Glutamatergic neuron (in vitro differentiated cells): ENCODE results near the gene PAQR9. TPM values are rescaled to one million over a fixed set of nuclear protein-coding genes. Genes with fewer than 3 reads are reported as not detected.

Experiments
- DNase-seq: peaks from one replicate; pipeline ENCODE4 v3.0.0; 2022
- H3K27ac Mint-ChIP-seq: one replicate; pipeline ENCODE4 v1.8.0; 2020; ENCODE audit warnings: mild to moderate bottlenecking, mixed read lengths, inconsistent platforms; ENCODE audit not compliant: unreplicated experiment
- H3K27me3 Mint-ChIP-seq: one replicate; pipeline ENCODE4 v1.8.0; 2020; ENCODE audit warnings: mild to moderate bottlenecking, moderate library complexity, mixed read lengths, inconsistent platforms; ENCODE audit not compliant: unreplicated experiment
- H3K36me3 Mint-ChIP-seq: one replicate; pipeline ENCODE4 v1.8.0; 2020; ENCODE audit warnings: mild to moderate bottlenecking, mixed read lengths, inconsistent platforms; ENCODE audit not compliant: unreplicated experiment
- H3K4me1 Mint-ChIP-seq: one replicate; pipeline ENCODE4 v1.8.0; 2020; ENCODE audit warnings: mild to moderate bottlenecking, low read depth, mixed read lengths, inconsistent platforms; ENCODE audit not compliant: unreplicated experiment
- H3K4me3 Mint-ChIP-seq: one replicate; pipeline ENCODE4 v1.8.0; 2020; ENCODE audit warnings: mild to moderate bottlenecking, mixed read lengths, inconsistent platforms; ENCODE audit not compliant: unreplicated experiment
- H3K9me3 Mint-ChIP-seq: one replicate; pipeline ENCODE4 v1.8.0; 2020; ENCODE audit warnings: mild to moderate bottlenecking, moderate library complexity, mixed read lengths, inconsistent platforms; ENCODE audit not compliant: unreplicated experiment
- CTCF ChIP-seq: fragments of 200-600 bp; sonication (generic); IDR thresholded peaks from one replicate; pipeline ENCODE4 v1.5.0; 2021; ENCODE audit not compliant: partially characterized antibody, unreplicated experiment
- total RNA-seq: library from RNA; stranded (reverse); fragmentation: NEBNext Ultra II Directional; extraction: Animal tissue kit (Norgen Biotek cat#: 25700); gene quantifications from one replicate; pipeline ENCODE4 v1.2.1, GENCODE V29; 2021; ENCODE audit not compliant: unreplicated experiment

Gene PAQR9
- total RNA-seq, 1 donor from 2014 or later = 2.5 TPM

GRCh38 chr3:142962175-142962519, 1.3 kb downstream of the PAQR9 start:
- Mint-ChIP-seq H3K4me1 (peaks cover 5% of the 10 kb centered on the region), H3K36me3 (peaks cover 11% of the 10 kb centered on the region), H3K27ac (peak overlapping the region; percentile 91), H3K4me3 (peak overlapping the region; percentile 93), H3K9me3 (peaks cover 18% of the 10 kb centered on the region), H3K27me3 (peaks cover 25% of the 10 kb centered on the region)
- no peak for TF ChIP-seq CTCF
- DNase-seq = no peak

- Mint-ChIP-seq H3K4me3 (no peak overlapping the region), H3K9me3 (peaks cover 18% of the 10 kb centered on the region), H3K27ac (no peak overlapping the region), H3K27me3 (peaks cover 23% of the 10 kb centered on the region), H3K36me3 (peaks cover 11% of the 10 kb centered on the region), H3K4me1 (peaks cover 5% of the 10 kb centered on the region)
- TF ChIP-seq CTCF = no peak
- no peak for DNase-seq
Measured at GRCh38 chr3:142961539-142961938, 1.9 kb downstream of the PAQR9 start.

GRCh38 chr3:142960322-142960850, 3.1 kb downstream of the PAQR9 start:
- peaks cover 23% of the 10 kb centered on the region for H3K27me3 Mint-ChIP-seq
- TF ChIP-seq CTCF = no peak

GRCh38 chr3:142958707-142959106, 4.8 kb downstream of the PAQR9 start:
- peaks cover 15% of the 10 kb centered on the region for H3K27me3 Mint-ChIP-seq
- DNase-seq = no peak
- H3K27ac Mint-ChIP-seq = no peak overlapping the region
- peaks cover 5% of the 10 kb centered on the region for H3K36me3 Mint-ChIP-seq
- TF ChIP-seq CTCF = no peak
- no peak overlapping the region for H3K4me3 Mint-ChIP-seq
- no peaks in the 10 kb centered on the region for H3K4me1 Mint-ChIP-seq
- H3K9me3 Mint-ChIP-seq = peaks cover 9% of the 10 kb centered on the region

More at GRCh38 chr3:142960322-142960850, 3.1 kb downstream of the PAQR9 start:
- no peak for DNase-seq
- no peak overlapping the region for H3K27ac Mint-ChIP-seq
- peaks cover 18% of the 10 kb centered on the region for H3K9me3 Mint-ChIP-seq
- peaks cover 5% of the 10 kb centered on the region for H3K4me1 Mint-ChIP-seq
- peaks cover 11% of the 10 kb centered on the region for H3K36me3 Mint-ChIP-seq
- no peak overlapping the region for H3K4me3 Mint-ChIP-seq

GRCh38 chr3:142953443-142953842, 10.0 kb downstream of the PAQR9 start:
- no peak for DNase-seq
- Mint-ChIP-seq H3K9me3 (no peaks in the 10 kb centered on the region), H3K36me3 (no peaks in the 10 kb centered on the region), H3K27me3 (no peaks in the 10 kb centered on the region), H3K4me3 (no peak overlapping the region), H3K4me1 (no peaks in the 10 kb centered on the region), H3K27ac (no peak overlapping the region)
- no peak for TF ChIP-seq CTCF
